ENCODE data around the gene CA5A. TPM values are rescaled to one million over a fixed set of nuclear protein-coding genes. Genes with fewer than 3 reads are reported as not detected.
"Not testable (repeated sequence)": the region's sequence is repeated elsewhere in the genome, so short reads cannot be mapped to it uniquely, and the experiment has no call there.

The CA5A gene
- total RNA-seq, 2 experiments from 2014 or later = not detected

DNA sequence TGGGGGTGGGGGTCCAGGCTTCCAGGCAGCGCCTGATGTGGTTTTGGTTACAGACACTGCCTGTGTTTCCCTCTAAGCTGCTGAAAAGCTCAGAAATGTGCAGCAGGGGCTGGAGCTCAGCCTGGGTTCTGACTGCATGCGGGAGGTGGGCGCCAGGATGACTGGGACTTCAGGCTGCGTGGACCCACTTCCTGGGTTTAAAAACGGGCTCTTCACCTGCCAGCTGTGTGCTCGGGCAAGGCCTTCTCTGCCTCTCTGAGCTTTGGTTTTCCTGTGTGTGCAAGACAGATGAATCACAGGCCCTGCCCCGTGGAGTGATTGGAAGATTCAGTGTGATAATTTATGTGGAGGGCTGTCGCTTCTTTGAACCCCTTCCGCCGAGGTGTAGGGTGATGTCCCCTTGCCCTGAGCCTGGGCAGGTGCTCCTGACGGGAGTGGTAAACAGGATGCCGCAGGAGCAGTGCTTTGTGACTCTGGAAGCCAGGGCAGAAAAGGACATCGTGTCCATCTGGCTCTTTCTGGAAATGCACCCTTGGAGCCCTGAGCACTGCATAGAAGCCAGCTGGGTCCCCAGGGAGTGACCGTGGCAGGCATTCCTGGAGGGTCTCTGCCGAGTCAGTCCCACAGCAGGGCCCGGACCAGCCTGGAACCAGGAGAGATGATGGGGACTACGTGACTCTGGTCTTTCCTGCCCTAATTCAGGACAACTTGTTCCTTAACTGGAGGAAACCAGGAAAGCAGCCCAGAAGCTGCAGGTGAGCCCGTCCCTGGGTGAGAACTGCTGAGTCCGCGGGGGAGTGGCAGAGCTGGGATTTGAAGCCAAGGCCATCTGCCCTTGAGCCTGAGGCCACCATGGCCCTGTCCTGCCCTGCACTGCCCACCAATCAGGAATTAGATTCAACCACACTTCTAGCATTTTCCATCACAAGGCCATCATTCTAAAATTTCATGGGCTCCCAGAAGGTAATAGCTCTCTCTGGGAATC is 38.5 kb downstream of the CA5A start:
- H3K4me3 ChIP-seq (ENCODE audit: low read length) = no peak overlapping the region
- no peaks in the 10 kb centered on the region for H3K27me3 Mint-ChIP-seq
- H3K36me3 Mint-ChIP-seq (ENCODE audit: low read depth) = no peaks in the 10 kb centered on the region
- ChIA-PET POLR2A (interaction anchor here (0.8 to 1.9 kb wide), 7 partner anchors 22 to 632 kb away, joined by 3 to 8 read pairs (median 4); partner anchors contain the start of genes BANP, KLHDC4 and SLC7A5), CTCF (interaction anchor here (1.4 to 1.6 kb wide), 2 partner anchors 119 to 129 kb away, joined by 4 to 5 read pairs; no protein-coding TSS in a partner anchor)
- peak in 13 of 14 experiments; percentile 20 to 78 (median 47) for DNase-seq
- peaks cover 33% of the 10 kb centered on the region for H3K4me1 ChIP-seq (ENCODE audit: insufficient read depth, low read length)
- no peaks in the 10 kb centered on the region for H3K27me3 ChIP-seq (ENCODE audit: control insufficient read depth in 1 of 2, insufficient read depth in 2 of 2, low read length in 2 of 2)
- no peaks in the 10 kb centered on the region for H3K9me3 Mint-ChIP-seq
- H3K36me3 ChIP-seq (ENCODE audit: insufficient read depth, low read length) = no peaks in the 10 kb centered on the region
- H3K4me3 Mint-ChIP-seq = peak overlapping the region; percentile 76
- TF ChIP-seq, protein P1, sequence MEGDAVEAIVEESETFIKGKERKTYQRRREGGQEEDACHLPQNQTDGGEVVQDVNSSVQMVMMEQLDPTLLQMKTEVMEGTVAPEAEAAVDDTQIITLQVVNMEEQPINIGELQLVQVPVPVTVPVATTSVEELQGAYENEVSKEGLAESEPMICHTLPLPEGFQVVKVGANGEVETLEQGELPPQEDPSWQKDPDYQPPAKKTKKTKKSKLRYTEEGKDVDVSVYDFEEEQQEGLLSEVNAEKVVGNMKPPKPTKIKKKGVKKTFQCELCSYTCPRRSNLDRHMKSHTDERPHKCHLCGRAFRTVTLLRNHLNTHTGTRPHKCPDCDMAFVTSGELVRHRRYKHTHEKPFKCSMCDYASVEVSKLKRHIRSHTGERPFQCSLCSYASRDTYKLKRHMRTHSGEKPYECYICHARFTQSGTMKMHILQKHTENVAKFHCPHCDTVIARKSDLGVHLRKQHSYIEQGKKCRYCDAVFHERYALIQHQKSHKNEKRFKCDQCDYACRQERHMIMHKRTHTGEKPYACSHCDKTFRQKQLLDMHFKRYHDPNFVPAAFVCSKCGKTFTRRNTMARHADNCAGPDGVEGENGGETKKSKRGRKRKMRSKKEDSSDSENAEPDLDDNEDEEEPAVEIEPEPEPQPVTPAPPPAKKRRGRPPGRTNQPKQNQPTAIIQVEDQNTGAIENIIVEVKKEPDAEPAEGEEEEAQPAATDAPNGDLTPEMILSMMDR (IDR thresholded peaks at IDR 0.05) = no peak
- H3K4me1 Mint-ChIP-seq (ENCODE audit: low read depth) = peaks cover 33% of the 10 kb centered on the region
- no peaks in the 10 kb centered on the region for H3K9me3 ChIP-seq (ENCODE audit: control insufficient read depth in 1 of 2, insufficient read depth in 1 of 2, low read length in 2 of 2)
- ATAC-seq (ENCODE audit: poor library complexity) = peak; percentile 61
- H3K27ac Mint-ChIP-seq = peak overlapping the region; percentile 85
- H3K27ac ChIP-seq (ENCODE audit: low read depth in 1 of 2, low read length in 2 of 2) = peak overlapping the region in 1 of 2 donors; percentile 52
- intact Hi-C loops (cut with DNase I, micrococcal nuclease) = no loop called here

DNA sequence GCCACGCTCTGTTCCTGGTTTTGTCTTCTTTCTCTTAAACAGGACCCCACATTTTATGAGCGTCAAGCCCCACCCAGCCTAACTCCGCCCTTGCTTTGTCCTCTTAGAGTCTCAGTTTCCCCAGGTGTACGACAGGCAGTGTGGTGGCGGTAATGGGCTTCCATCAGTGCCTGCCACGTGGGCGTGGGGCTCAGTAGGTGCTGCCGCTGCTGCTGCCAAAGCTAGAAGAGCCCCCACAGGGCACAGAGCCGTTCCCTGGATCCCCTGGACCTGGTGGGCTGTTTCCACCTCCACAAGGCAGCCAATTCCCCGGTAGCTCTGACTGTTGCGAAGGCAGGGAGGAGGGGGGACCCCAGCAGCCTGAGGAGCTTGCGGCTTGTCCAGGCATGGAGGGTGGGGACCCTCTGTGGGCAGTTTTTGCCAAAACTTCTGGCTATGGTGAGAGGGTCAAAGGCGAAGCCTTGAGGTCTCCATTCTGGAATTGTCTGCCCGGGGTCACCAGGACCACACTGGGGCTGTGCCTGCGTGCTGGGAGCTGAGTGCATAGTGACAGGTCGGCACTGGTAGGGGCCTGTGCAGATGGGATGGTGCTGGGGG is 39.3 kb downstream of the CA5A start:
- H3K36me3 ChIP-seq (ENCODE audit: insufficient read depth, low read length); H3K27me3 ChIP-seq (ENCODE audit: control insufficient read depth in 1 of 2, insufficient read depth in 2 of 2, low read length in 2 of 2); H3K27me3 Mint-ChIP-seq; H3K4me3 ChIP-seq (ENCODE audit: low read length); DNase-seq; H3K9me3 Mint-ChIP-seq; H3K9me3 ChIP-seq (ENCODE audit: control insufficient read depth in 1 of 2, insufficient read depth in 1 of 2, low read length in 2 of 2); ATAC-seq (ENCODE audit: poor library complexity); H3K36me3 Mint-ChIP-seq (ENCODE audit: low read depth); intact Hi-C loops (cut with DNase I, micrococcal nuclease): not testable (repeated sequence)
- ChIA-PET POLR2A (interaction anchor here (0.8 to 1.9 kb wide), 6 partner anchors 21 to 131 kb away, joined by 3 to 8 read pairs (median 5); partner anchors contain the start of genes BANP, KLHDC4 and SLC7A5), CTCF (interaction anchor here (1.4 to 1.6 kb wide), 2 partner anchors 118 to 128 kb away, joined by 4 to 5 read pairs; no protein-coding TSS in a partner anchor)
- H3K4me3 Mint-ChIP-seq = peak overlapping the region; percentile 76
- Histone ChIP-seq H3K27ac (ENCODE audit: low read depth in 1 of 2, low read length in 2 of 2) (peak overlapping the region in 1 of 2 donors; percentile 52), H3K4me1 (ENCODE audit: insufficient read depth, low read length) (peaks cover 33% of the 10 kb centered on the region)
- peaks cover 33% of the 10 kb centered on the region for H3K4me1 Mint-ChIP-seq (ENCODE audit: low read depth)
- H3K27ac Mint-ChIP-seq = peak overlapping the region; percentile 85

DNA sequence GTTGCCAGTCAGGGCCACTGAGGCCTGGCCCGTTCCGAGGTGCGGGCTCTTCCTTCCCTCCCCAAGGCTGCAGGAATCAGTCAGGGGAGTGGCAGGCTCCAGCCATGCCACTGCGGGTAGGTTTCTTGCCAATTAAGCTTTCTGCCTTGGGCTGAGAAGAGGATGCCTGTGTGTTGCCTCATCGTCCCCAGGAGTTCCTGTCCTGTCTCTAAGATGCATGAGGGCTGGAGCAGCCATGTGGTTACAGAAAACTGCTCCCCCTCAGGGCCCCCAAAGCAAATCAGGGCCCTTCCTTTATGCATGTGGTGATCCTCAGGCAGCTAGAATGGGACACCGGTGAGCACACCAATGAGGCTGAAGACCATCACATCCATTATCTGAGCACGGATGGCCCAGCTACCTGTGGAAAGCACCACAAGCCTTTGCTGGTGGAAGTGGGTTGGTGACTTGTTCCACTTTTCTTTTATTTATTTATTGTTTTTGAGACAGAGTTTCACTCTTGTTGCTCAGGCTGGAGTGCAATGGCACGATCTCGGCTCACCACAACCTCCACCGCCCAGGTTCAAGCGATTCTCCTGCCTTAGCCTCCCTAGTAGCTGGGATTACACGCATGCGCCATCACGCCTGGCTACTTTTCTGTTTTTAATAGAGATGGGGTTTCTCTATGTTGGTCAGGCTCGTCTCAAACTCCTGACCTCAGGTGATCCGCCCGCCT is 40.0 kb downstream of the CA5A start:
- peaks cover 33% of the 10 kb centered on the region for H3K4me1 ChIP-seq (ENCODE audit: insufficient read depth, low read length)
- H3K9me3 Mint-ChIP-seq; intact Hi-C loops (cut with DNase I, micrococcal nuclease); H3K36me3 ChIP-seq (ENCODE audit: insufficient read depth, low read length); H3K27me3 Mint-ChIP-seq; H3K27me3 ChIP-seq (ENCODE audit: control insufficient read depth in 1 of 2, insufficient read depth in 2 of 2, low read length in 2 of 2); H3K36me3 Mint-ChIP-seq (ENCODE audit: low read depth); H3K9me3 ChIP-seq (ENCODE audit: control insufficient read depth in 1 of 2, insufficient read depth in 1 of 2, low read length in 2 of 2); H3K4me3 ChIP-seq (ENCODE audit: low read length): not testable (repeated sequence)
- H3K27ac ChIP-seq (ENCODE audit: low read depth in 1 of 2, low read length in 2 of 2) = peak overlapping the region in 1 of 2 donors; percentile 52
- Mint-ChIP-seq H3K4me1 (ENCODE audit: low read depth) (peaks cover 33% of the 10 kb centered on the region), H3K27ac (peak overlapping the region; percentile 85), H3K4me3 (peak overlapping the region; percentile 68)
- peak in 1 of 14 experiments; percentile 12 for DNase-seq
- ChIA-PET CTCF (interaction anchor here (1.1 to 1.6 kb wide), 5 partner anchors 14 to 117 kb away, joined by 3 to 8 read pairs (median 3); no protein-coding TSS in a partner anchor), POLR2A (interaction anchor here (1.2 to 2.0 kb wide), 5 partner anchors 20 to 117 kb away, joined by 3 to 8 read pairs (median 8); partner anchors contain the start of gene BANP)
- ATAC-seq (ENCODE audit: poor library complexity) = peak; percentile 12

Data from CD4-positive, alpha-beta T cell (primary cell).